Fibroblast of lung (primary cell): ENCODE measurements around the gene ADA. TPM values are rescaled to one million over a fixed set of nuclear protein-coding genes. Genes with fewer than 3 reads are reported as not detected.
A peak's percentile ranks its signal among the peaks of the same experiment; 100 is the strongest.

Experiments
- DNase-seq, 2 donors: peaks; one replicate each; pipeline versions ENCODE4 v3.0.0 to v3.0.0-alpha.2; 2010; ENCODE audit warnings: low read depth in 2 of 2
- H2AFZ ChIP-seq: 2 replicates; pipeline ENCODE4 v1.5.1; 2012; ENCODE audit warnings: low read length, control low read depth, inconsistent platforms
- H3K27ac ChIP-seq: 2 replicates; pipeline ENCODE4 v1.5.1; 2011; ENCODE audit warnings: low read length, control low read depth; ENCODE audit not compliant: insufficient read depth
- H3K27me3 ChIP-seq: 2 replicates; pipeline ENCODE4 v1.5.1; 2011; ENCODE audit warnings: mild to moderate bottlenecking, low read length; ENCODE audit not compliant: control insufficient read depth, insufficient read depth
- H3K36me3 ChIP-seq: 2 replicates; pipeline ENCODE4 v1.5.1; 2011; ENCODE audit warnings: low read length; ENCODE audit not compliant: control insufficient read depth, insufficient read depth
- H3K4me1 ChIP-seq: 2 replicates; pipeline ENCODE4 v1.5.1; 2011; ENCODE audit warnings: low read length; ENCODE audit not compliant: control insufficient read depth, insufficient read depth; ENCODE audit errors: extremely low read depth
- H3K4me2 ChIP-seq: 2 replicates; pipeline ENCODE4 v1.5.1; 2011; ENCODE audit warnings: low read length, control low read depth; ENCODE audit not compliant: insufficient read depth; ENCODE audit errors: extremely low read depth
- H3K4me3 ChIP-seq, 4 experiments: fragments of 200-600 bp in 1 of 4; sonication (generic) in 1 of 4; replicated peaks in 1 of 4; 2 replicates each; pipeline ENCODE4 v1.5.1; 2011 to 2016; ENCODE audit warnings: low read length in 4 of 4, low read depth in 3 of 4, mild to moderate bottlenecking in 3 of 4, control low read depth in 2 of 4, inconsistent platforms in 1 of 4, mixed read lengths in 1 of 4; ENCODE audit not compliant: insufficient read depth in 1 of 4; ENCODE audit errors: control extremely low read depth in 1 of 4
- H3K79me2 ChIP-seq: 2 replicates; pipeline ENCODE4 v1.5.1; 2012; ENCODE audit warnings: mild to moderate bottlenecking, low read length, inconsistent platforms; ENCODE audit not compliant: control insufficient read depth, insufficient read depth
- H3K9ac ChIP-seq: 2 replicates; pipeline ENCODE4 v1.5.1; 2011; ENCODE audit warnings: mild to moderate bottlenecking, low read length, control low read depth; ENCODE audit not compliant: insufficient read depth
- H3K9me3 ChIP-seq: 2 replicates; pipeline ENCODE4 v1.5.1; 2012; ENCODE audit warnings: low read depth, low read length; ENCODE audit not compliant: control insufficient read depth, insufficient read depth
- H4K20me1 ChIP-seq: 2 replicates; pipeline ENCODE4 v1.5.1; 2011; ENCODE audit warnings: low read length; ENCODE audit not compliant: control insufficient read depth, insufficient read depth; ENCODE audit errors: extremely low read depth
- CTCF ChIP-seq, 2 donors: IDR thresholded peaks in 1 of 2; conservative IDR thresholded peaks in 1 of 2; 1 replicate in 1 of 2; 2 replicates in 1 of 2; pipeline ENCODE4 v1.5.1; 2011 to 2012; ENCODE audit warnings: low read length in 2 of 2, control low read depth in 1 of 2, inconsistent platforms in 1 of 2, low read depth in 1 of 2, mild to moderate bottlenecking in 1 of 2
- EZH2 ChIP-seq: IDR thresholded peaks from 2 replicates; pipeline ENCODE4 v1.5.1; 2012; ENCODE audit warnings: low read length, control low read depth, mild to moderate bottlenecking; ENCODE audit errors: missing control alignments
- polyA plus RNA-seq, 2 donors: library from polyadenylated mRNA; depleted of rRNA in 1 of 2; stranded (reverse) in 1 of 2; unstranded in 1 of 2; fragments of >200 nt; gene quantifications; 2 replicates each; pipeline ENCODE4 v1.2.1, GENCODE V29; 2011 to 2012; ENCODE audit warnings: missing spikeins in 1 of 2
- total RNA-seq: library from RNA; depleted of rRNA; stranded (reverse); fragments of >200 nt; gene quantifications from 2 replicates; pipeline ENCODE4 v1.2.1, GENCODE V29; 2014

Gene ADA
- total and polyA plus RNA-seq, 2 donors (not counting 1 experiment from before 2014, with no cell fraction given) = 5.4 to 21.9 TPM

- TF ChIP-seq CTCF (conservative IDR thresholded peaks at IDR 0.05 in 1 of 2, IDR thresholded peaks at IDR 0.05 in 1 of 2; ENCODE audit: low read depth in 1 of 2, low read length in 2 of 2) = no peak
- TF ChIP-seq EZH2 = no peak
- no peaks in the 10 kb centered on the region for H4K20me1 ChIP-seq
- peaks cover 18% of the 10 kb centered on the region for H3K4me1 ChIP-seq
- peak; percentile 87 to 91 for DNase-seq
- no peaks in the 10 kb centered on the region for H3K9me3 ChIP-seq
- no peaks in the 10 kb centered on the region for H3K36me3 ChIP-seq
- H3K9ac ChIP-seq = no peak overlapping the region
- no peaks in the 10 kb centered on the region for H3K79me2 ChIP-seq
- H3K27ac ChIP-seq = peak overlapping the region; percentile 14
- peak overlapping the region; percentile 17 for H3K4me2 ChIP-seq
- no peak overlapping the region for H3K4me3 ChIP-seq
- peak overlapping the region; percentile 35 for H2AFZ ChIP-seq
- no peaks in the 10 kb centered on the region for H3K27me3 ChIP-seq
Measured at GRCh38 chr20:44642203-44643153, 9.0 kb downstream of the ADA start.

GRCh38 chr20:44641325-44641724 lies 10.2 kb downstream of the ADA start:
- peaks cover 14% of the 10 kb centered on the region for H3K4me1 ChIP-seq

More at GRCh38 chr20:44641325-44641724, 10.2 kb downstream of the ADA start:
- no peaks in the 10 kb centered on the region for H4K20me1 ChIP-seq
- H3K9me3 ChIP-seq = no peaks in the 10 kb centered on the region
- DNase-seq = no peak
- no peak overlapping the region for H3K27ac ChIP-seq
- no peaks in the 10 kb centered on the region for H3K36me3 ChIP-seq
- H3K27me3 ChIP-seq = no peaks in the 10 kb centered on the region
- H3K4me2 ChIP-seq = no peak overlapping the region
- no peak overlapping the region for H3K4me3 ChIP-seq
- no peaks in the 10 kb centered on the region for H3K79me2 ChIP-seq
- H3K9ac ChIP-seq = no peak overlapping the region
- no peak overlapping the region for H2AFZ ChIP-seq
- TF ChIP-seq CTCF (conservative IDR thresholded peaks at IDR 0.05 in 1 of 2, IDR thresholded peaks at IDR 0.05 in 1 of 2; ENCODE audit: low read depth in 1 of 2, low read length in 2 of 2) = no peak
- TF ChIP-seq EZH2 = no peak
